ENCODE data around the gene MEPCE.

The MEPCE gene

GRCh38 chr7:100407285-100408180, 22.1 kb upstream of the MEPCE start:
- Histone ChIP-seq H3K27ac (ENCODE audit: low read length) (no peak overlapping the region), H3K9me3 (ENCODE audit: control insufficient read depth in 2 of 2, low read length in 2 of 2) (no peaks in the 10 kb centered on the region), H3K36me3 (ENCODE audit: control insufficient read depth in 2 of 2, insufficient read depth in 2 of 2, low read length in 2 of 2) (no peaks in the 10 kb centered on the region), H3K4me3 (ENCODE audit: low read length in 2 of 2) (no peak overlapping the region), H3K9ac (ENCODE audit: low read length in 2 of 2) (no peak overlapping the region), H3K4me1 (ENCODE audit: control insufficient read depth, insufficient read depth, low read length) (no peaks in the 10 kb centered on the region), H3K27me3 (ENCODE audit: control insufficient read depth in 1 of 2, insufficient read depth in 2 of 2, low read length in 2 of 2) (no peaks in the 10 kb centered on the region)

GRCh38 chr7:100411101-100411500, 18.5 kb upstream of the MEPCE start:
- Histone ChIP-seq H3K4me3 (ENCODE audit: low read length in 2 of 2) (no peak overlapping the region), H3K27me3 (ENCODE audit: control insufficient read depth in 1 of 2, insufficient read depth in 2 of 2, low read length in 2 of 2) (no peaks in the 10 kb centered on the region), H3K9me3 (ENCODE audit: control insufficient read depth in 2 of 2, low read length in 2 of 2) (no peaks in the 10 kb centered on the region)

GRCh38 chr7:100413346-100413745, 16.3 kb upstream of the MEPCE start:
- Histone ChIP-seq H3K27me3 (ENCODE audit: control insufficient read depth in 1 of 2, insufficient read depth in 2 of 2, low read length in 2 of 2) (no peaks in the 10 kb centered on the region), H3K27ac (ENCODE audit: low read length) (no peak overlapping the region), H3K36me3 (ENCODE audit: control insufficient read depth in 2 of 2, insufficient read depth in 2 of 2, low read length in 2 of 2) (no peaks in the 10 kb centered on the region), H3K9me3 (ENCODE audit: control insufficient read depth in 2 of 2, low read length in 2 of 2) (no peaks in the 10 kb centered on the region), H3K4me1 (ENCODE audit: control insufficient read depth, insufficient read depth, low read length) (no peaks in the 10 kb centered on the region), H3K4me3 (ENCODE audit: low read length in 2 of 2) (no peak overlapping the region), H3K9ac (ENCODE audit: low read length in 2 of 2) (no peak overlapping the region)

More at GRCh38 chr7:100411101-100411500, 18.5 kb upstream of the MEPCE start:
- no peak overlapping the region for H3K9ac ChIP-seq (ENCODE audit: low read length in 2 of 2)
- no peak overlapping the region for H3K27ac ChIP-seq (ENCODE audit: low read length)
- H3K4me1 ChIP-seq (ENCODE audit: control insufficient read depth, insufficient read depth, low read length): no peaks in the 10 kb centered on the region
- no peaks in the 10 kb centered on the region for H3K36me3 ChIP-seq (ENCODE audit: control insufficient read depth in 2 of 2, insufficient read depth in 2 of 2, low read length in 2 of 2)

GRCh38 chr7:100413889-100414288, 15.7 kb upstream of the MEPCE start:
- no peaks in the 10 kb centered on the region for H3K4me1 ChIP-seq (ENCODE audit: control insufficient read depth, insufficient read depth, low read length)

GRCh38 chr7:100415448-100415847, 14.2 kb upstream of the MEPCE start:
- Histone ChIP-seq H3K27ac (ENCODE audit: low read length) (no peak overlapping the region), H3K9ac (ENCODE audit: low read length in 2 of 2) (no peak overlapping the region), H3K4me3 (ENCODE audit: low read length in 2 of 2) (no peak overlapping the region), H3K36me3 (ENCODE audit: control insufficient read depth in 2 of 2, insufficient read depth in 2 of 2, low read length in 2 of 2) (no peaks in the 10 kb centered on the region), H3K27me3 (ENCODE audit: control insufficient read depth in 1 of 2, insufficient read depth in 2 of 2, low read length in 2 of 2) (no peaks in the 10 kb centered on the region), H3K9me3 (ENCODE audit: control insufficient read depth in 2 of 2, low read length in 2 of 2) (no peaks in the 10 kb centered on the region), H3K4me1 (ENCODE audit: control insufficient read depth, insufficient read depth, low read length) (no peaks in the 10 kb centered on the region)

More at GRCh38 chr7:100413889-100414288, 15.7 kb upstream of the MEPCE start:
- no peaks in the 10 kb centered on the region for H3K27me3 ChIP-seq (ENCODE audit: control insufficient read depth in 1 of 2, insufficient read depth in 2 of 2, low read length in 2 of 2)
- no peak overlapping the region for H3K4me3 ChIP-seq (ENCODE audit: low read length in 2 of 2)
- no peak overlapping the region for H3K27ac ChIP-seq (ENCODE audit: low read length)
- no peaks in the 10 kb centered on the region for H3K36me3 ChIP-seq (ENCODE audit: control insufficient read depth in 2 of 2, insufficient read depth in 2 of 2, low read length in 2 of 2)
- no peaks in the 10 kb centered on the region for H3K9me3 ChIP-seq (ENCODE audit: control insufficient read depth in 2 of 2, low read length in 2 of 2)
- no peak overlapping the region for H3K9ac ChIP-seq (ENCODE audit: low read length in 2 of 2)

- Histone ChIP-seq H3K9ac (ENCODE audit: low read length in 2 of 2) (no peak overlapping the region), H3K4me3 (ENCODE audit: low read length in 2 of 2) (no peak overlapping the region), H3K27ac (ENCODE audit: low read length) (no peak overlapping the region)
These were observed 10.5 kb upstream of the MEPCE start for GRCh38 chr7:100418930-100419659.

GRCh38 chr7:100419660-100420226, 9.9 kb upstream of the MEPCE start:
- Histone ChIP-seq H3K9ac (ENCODE audit: low read length in 2 of 2) (no peak overlapping the region), H3K4me3 (ENCODE audit: low read length in 2 of 2) (no peak overlapping the region), H3K9me3 (ENCODE audit: control insufficient read depth in 2 of 2, low read length in 2 of 2) (no peaks in the 10 kb centered on the region), H3K27me3 (ENCODE audit: control insufficient read depth in 1 of 2, insufficient read depth in 2 of 2, low read length in 2 of 2) (no peaks in the 10 kb centered on the region), H3K4me1 (ENCODE audit: control insufficient read depth, insufficient read depth, low read length) (no peaks in the 10 kb centered on the region), H3K36me3 (ENCODE audit: control insufficient read depth in 2 of 2, insufficient read depth in 2 of 2, low read length in 2 of 2) (no peaks in the 10 kb centered on the region), H3K27ac (ENCODE audit: low read length) (no peak overlapping the region)

More at GRCh38 chr7:100418930-100419659, 10.5 kb upstream of the MEPCE start:
- Histone ChIP-seq H3K36me3 (ENCODE audit: control insufficient read depth in 2 of 2, insufficient read depth in 2 of 2, low read length in 2 of 2) (no peaks in the 10 kb centered on the region), H3K4me1 (ENCODE audit: control insufficient read depth, insufficient read depth, low read length) (no peaks in the 10 kb centered on the region), H3K27me3 (ENCODE audit: control insufficient read depth in 1 of 2, insufficient read depth in 2 of 2, low read length in 2 of 2) (no peaks in the 10 kb centered on the region), H3K9me3 (ENCODE audit: control insufficient read depth in 2 of 2, low read length in 2 of 2) (no peaks in the 10 kb centered on the region)

GRCh38 chr7:100423315-100423714, 6.3 kb upstream of the MEPCE start:
- Histone ChIP-seq H3K27me3 (ENCODE audit: control insufficient read depth in 1 of 2, insufficient read depth in 2 of 2, low read length in 2 of 2) (no peaks in the 10 kb centered on the region), H3K9me3 (ENCODE audit: control insufficient read depth in 2 of 2, low read length in 2 of 2) (no peaks in the 10 kb centered on the region), H3K36me3 (ENCODE audit: control insufficient read depth in 2 of 2, insufficient read depth in 2 of 2, low read length in 2 of 2) (no peaks in the 10 kb centered on the region), H3K27ac (ENCODE audit: low read length) (no peak overlapping the region), H3K9ac (ENCODE audit: low read length in 2 of 2) (no peak overlapping the region), H3K4me3 (ENCODE audit: low read length in 2 of 2) (no peak overlapping the region), H3K4me1 (ENCODE audit: control insufficient read depth, insufficient read depth, low read length) (peaks cover 8% of the 10 kb centered on the region)

GRCh38 chr7:100425347-100425746, 4.3 kb upstream of the MEPCE start:
- H3K9me3 ChIP-seq (ENCODE audit: control insufficient read depth in 2 of 2, low read length in 2 of 2): no peaks in the 10 kb centered on the region
- H3K4me1 ChIP-seq (ENCODE audit: control insufficient read depth, insufficient read depth, low read length): peaks cover 8% of the 10 kb centered on the region
- no peaks in the 10 kb centered on the region for H3K27me3 ChIP-seq (ENCODE audit: control insufficient read depth in 1 of 2, insufficient read depth in 2 of 2, low read length in 2 of 2)
- H3K9ac ChIP-seq (ENCODE audit: low read length in 2 of 2): no peak overlapping the region
- no peak overlapping the region for H3K27ac ChIP-seq (ENCODE audit: low read length)
- no peaks in the 10 kb centered on the region for H3K36me3 ChIP-seq (ENCODE audit: control insufficient read depth in 2 of 2, insufficient read depth in 2 of 2, low read length in 2 of 2)
- no peak overlapping the region for H3K4me3 ChIP-seq (ENCODE audit: low read length in 2 of 2)

GRCh38 chr7:100426516-100426915, 3.1 kb upstream of the MEPCE start:
- Histone ChIP-seq H3K9ac (ENCODE audit: low read length in 2 of 2) (no peak overlapping the region), H3K27me3 (ENCODE audit: control insufficient read depth in 1 of 2, insufficient read depth in 2 of 2, low read length in 2 of 2) (no peaks in the 10 kb centered on the region), H3K9me3 (ENCODE audit: control insufficient read depth in 2 of 2, low read length in 2 of 2) (no peaks in the 10 kb centered on the region), H3K4me1 (ENCODE audit: control insufficient read depth, insufficient read depth, low read length) (peaks cover 20% of the 10 kb centered on the region), H3K27ac (ENCODE audit: low read length) (no peak overlapping the region), H3K4me3 (ENCODE audit: low read length in 2 of 2) (no peak overlapping the region), H3K36me3 (ENCODE audit: control insufficient read depth in 2 of 2, insufficient read depth in 2 of 2, low read length in 2 of 2) (peaks cover 0 to 2% of the 10 kb centered on the region in 2 donors)
